Activated T-helper 1 cell treated with anti-CD3 and anti-CD28 coated beads, Interleukin-2, amount 50 U/mL, for 16 hours (primary cell): ENCODE measurements around the gene MRGPRF.

ENCODE experiments used
- DNase-seq, 2 donors: peaks; one replicate each; pipeline ENCODE4 v3.0.0-alpha.2; 2020; ENCODE audit warnings: low read depth in 1 of 2, low spot score in 1 of 2

MRGPRF gene

DNA sequence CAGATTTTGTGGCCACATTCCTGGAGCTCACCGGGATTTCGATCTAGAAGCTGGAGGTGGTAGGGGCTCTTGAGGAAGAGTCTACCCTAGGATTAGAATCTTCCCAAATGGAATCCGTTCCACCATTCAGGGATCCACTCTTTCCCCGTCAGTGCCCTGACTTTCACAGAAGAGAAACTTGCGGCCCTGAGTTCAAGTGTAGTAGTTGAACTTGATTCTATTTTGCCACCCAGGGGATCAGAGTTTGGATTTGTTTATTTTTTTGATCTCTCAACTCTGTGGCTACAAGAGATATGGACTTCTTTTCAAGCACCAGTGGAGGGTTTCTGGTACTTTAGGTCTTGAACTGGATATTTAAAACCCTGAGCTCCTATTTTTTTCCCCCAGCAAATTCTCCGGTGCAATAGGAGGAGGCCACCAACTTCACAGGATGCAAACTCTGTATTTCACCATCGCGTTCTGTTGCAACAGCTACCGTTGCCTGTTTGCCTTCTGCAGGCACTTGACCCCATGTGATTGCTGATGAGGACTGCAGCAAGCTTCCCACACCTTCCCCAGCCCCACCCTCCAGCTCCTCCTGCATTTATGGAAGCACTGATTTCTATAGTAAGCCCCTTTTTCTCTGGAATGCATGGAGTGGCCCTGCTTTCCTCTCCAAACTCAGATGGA lies 14.8 kb upstream of the MRGPRF start:
- DNase-seq, result no peak

DNA sequence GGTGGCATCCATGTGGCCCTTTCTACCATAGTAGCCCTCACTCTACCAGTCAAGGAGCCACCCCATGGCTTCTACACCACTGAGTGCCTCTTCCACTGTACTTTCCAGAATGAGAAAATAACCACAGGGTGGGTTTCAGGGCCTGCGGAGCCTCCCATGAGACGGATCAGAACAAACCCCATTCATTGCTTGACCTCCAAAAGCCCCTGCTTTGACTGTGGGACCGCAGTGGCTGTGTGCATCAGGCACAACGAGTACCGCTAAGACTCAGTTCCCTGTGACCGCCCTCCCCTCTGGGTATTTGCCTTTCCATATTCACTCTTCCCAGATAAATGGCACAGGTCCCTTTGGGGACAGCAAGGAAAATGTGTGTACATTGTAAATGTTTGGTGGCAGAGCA lies 11.5 kb upstream of the MRGPRF start:
- no peak for DNase-seq

DNA sequence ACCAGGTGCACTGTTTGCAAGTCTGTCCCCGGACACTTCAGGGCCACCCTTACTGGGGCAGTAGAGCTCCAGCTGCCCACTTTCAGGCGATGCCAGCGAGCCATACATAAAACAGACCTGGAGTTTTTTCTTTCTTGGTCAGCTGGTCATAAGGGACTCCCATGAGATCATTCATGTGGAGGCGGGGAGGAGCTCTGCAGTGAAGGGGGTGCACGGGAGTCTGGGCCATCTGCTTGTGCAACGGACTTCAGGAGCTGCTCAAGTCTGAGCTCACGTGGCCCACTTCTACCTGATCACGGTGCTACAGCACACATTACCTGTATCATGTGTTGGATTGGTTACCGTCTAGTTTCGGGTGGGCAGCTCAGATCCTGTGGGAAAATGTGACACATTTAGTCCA lies 9.2 kb upstream of the MRGPRF start:
- no peak for DNase-seq

DNA sequence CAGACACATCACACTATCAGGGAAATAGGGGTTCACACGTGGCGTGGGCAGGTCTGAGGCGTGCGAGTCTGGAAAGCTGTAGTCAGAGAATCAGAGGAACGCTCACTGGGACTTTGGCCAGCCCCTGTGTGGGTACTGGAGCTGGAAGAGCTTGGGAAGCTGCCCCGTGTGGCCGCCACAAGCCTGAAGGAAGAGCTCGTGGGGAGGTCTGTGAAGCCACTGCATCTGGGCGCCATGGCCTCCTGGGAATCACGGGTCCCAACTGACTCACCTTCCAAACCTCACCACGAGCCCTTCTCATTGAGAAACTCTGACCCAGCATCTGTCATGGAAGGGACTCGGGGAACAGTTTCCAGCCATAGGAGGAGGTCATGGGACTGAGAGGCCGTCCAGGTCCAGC lies 5.9 kb upstream of the MRGPRF start:
- DNase-seq, result no peak

DNA sequence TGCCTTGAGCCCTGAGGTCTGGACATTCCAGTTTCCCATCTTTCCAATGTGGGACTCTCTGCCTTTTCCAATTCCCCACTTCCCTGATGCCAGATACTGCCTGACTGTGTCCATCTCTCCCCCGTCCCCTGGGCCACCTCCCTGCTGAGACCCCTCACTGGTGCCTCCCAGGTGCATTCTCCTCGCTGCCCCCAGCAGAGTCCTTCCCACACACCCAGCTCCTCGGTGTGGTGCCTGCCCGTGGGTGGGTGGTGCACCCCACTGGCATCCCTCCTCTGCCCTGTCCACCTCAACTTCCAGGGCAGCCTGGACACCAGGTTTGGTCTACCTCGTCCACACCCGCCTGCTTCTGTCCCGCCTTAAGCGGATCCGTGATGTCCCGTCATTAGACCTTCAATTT lies 4.9 kb upstream of the MRGPRF start:
- no peak for DNase-seq

DNA sequence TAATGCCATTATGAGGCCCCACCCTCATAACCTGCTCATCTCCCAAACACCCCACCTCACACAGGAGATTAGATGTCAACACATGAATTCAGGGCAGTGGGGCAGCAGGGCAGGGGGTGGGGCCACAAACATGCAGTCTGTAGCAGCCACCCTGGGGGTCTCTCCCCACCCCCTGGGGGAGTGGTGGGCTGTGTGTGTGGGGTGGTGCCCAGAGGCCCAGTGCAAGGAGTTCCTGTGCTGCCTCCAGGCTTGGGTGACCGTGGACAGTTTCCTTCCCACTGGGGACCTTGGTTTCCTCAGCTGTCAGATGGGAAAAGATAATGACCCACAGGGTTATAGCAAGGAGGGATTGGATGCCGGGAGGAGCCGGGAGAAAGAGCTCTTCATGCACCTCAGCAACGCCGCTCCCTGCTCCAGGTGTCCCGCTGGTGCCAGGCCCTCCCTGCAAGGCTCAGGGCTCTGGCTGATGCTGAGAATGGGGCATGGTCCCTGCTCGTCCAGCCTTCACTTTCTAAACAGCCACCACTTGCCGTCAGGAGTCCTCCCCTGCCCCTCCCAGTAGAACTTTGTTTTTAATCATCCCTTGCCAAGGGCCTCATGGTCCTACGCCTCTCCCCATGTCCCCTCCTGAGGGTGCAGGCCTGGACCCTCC lies 2.0 kb upstream of the MRGPRF start:
- DNase-seq, result no peak

DNA sequence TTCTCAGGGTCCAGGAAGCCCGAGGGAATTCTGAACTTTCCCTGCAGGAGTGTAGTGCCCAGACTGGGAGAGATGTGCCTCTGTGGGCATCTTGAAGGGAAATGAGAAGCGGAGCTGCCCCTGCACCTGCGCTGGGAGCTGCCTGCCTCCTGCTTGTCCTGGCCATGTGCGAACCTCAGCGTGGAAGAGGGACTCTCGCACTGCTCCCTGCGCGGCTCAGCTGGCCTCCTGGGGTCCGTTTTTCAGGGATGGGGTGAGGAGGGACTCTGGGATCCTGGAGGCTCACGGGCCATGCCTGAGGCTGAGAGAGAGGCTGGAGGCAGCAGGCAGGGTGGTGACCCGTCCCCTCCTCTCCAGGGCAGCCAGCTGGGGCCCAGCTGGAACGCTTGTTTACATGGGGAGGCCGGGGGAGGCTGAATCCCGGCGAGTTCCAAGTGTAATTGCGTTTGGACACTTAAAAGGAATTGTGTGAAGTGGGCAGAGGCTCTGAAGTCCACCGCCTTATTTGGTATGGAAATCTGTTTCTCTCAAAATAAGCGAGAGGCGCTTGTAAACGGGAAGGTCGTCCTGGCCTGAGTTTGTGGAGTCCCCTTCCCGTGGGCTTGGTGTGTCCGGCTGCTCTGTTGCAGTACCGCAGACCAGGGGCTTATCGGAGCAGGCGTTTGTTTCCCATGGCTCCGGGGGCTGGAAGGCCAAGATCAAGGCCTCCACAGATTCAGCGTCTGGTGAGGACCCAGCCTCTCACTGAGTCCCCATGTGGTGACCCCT lies 1.2 kb upstream of the MRGPRF start:
- DNase-seq, result no peak

DNA sequence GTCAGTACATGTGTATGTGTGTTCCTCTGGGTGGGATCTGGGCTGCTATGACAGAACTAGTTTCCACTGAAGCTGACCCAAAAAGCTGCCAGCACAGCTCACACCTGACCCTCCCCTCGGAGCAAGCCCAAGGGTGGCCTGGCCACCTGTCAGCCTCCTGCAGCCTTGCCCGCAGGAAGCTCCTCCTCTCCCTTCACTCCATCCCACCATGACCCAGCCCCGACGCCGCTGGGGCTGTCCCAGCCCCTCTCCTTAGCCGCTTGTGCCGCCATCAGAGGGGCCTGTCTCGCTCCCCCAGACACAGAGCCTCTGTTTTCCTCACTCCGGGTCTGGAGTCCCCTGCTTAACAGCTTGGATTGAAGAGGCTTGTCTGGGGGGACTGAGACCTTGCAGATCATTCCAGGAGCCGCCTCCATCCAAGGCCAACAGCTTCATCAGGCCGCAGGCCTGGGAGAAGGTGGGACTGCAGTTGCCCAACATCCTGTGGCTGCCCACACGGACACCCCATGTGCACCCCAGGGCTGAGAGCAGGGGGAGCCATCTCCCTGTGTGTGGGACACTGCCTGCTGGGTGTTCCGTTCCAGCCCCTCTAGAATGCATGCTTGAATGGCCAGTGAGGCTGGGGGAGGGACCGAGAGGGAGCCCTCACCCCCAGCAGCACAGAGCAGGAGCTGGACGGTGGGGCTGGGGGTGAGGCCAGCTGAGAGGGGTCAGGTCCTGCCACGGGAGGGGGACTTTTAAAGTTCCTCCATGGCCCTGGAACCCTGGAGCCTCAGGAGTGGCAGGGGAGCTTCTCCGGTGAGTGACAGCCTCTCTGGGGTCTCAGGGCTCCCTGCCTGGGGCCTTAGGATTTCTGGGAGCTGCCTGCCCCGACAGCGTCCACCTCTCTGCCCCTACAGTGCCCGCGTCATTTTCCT lies 696 bp downstream of the MRGPRF start:
- no peak for DNase-seq

DNA sequence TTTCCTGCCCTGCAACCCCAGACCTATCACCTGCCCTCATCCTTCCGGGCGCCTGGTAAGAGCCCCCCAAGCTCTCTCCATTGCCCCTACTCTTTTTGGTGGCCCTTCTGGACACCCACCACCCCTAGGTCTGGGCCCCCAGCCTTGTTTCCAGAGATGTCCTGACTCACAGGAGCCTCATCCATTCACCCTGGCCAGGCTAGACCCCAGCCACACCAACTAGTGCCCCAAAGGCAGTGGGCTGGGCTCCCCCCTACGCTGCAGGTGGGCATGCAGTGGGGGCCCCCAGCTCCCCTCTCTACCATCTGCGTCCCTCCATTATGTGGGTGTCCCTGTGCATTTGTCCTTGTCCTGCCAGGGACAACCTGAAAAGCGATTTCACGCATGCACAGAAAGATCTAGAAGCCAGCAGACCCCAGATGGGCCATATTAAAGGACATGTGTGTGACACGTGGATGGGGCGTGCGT lies 1.4 kb downstream of the MRGPRF start:
- no peak for DNase-seq

DNA sequence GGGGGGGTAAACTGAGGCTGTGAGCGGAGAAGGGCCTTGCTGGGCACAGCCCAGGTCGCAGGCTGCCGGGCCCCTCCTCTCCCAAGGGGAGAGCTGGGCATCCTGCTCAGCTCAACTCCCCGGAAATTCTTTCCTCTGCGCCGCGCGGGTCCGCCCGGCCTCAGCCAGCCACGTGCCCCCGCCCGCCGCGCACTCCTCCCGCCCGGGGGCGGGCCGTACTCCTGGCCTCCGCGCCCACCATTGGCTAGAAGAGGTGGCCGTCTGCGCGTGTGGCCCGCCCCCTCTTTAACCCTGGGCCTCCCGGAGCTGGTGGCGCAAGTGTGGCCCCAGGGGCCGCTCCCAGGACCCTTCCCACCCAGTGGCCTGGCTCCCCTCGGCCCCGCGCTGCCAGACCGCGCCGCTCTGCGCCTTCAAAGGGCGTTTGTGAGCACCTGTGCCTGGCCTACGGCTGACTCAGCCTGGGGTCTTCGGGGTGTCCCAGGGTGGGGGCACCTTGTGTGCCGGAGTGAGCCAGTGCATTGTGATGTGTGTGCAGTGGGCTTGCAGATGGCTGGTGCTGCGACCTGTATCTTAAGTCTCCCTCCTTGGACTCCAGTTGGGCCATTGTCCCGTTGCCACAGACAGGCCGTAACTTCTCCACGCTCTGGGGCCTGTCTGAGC lies 2.0 kb downstream of the MRGPRF start:
- no peak for DNase-seq

DNA sequence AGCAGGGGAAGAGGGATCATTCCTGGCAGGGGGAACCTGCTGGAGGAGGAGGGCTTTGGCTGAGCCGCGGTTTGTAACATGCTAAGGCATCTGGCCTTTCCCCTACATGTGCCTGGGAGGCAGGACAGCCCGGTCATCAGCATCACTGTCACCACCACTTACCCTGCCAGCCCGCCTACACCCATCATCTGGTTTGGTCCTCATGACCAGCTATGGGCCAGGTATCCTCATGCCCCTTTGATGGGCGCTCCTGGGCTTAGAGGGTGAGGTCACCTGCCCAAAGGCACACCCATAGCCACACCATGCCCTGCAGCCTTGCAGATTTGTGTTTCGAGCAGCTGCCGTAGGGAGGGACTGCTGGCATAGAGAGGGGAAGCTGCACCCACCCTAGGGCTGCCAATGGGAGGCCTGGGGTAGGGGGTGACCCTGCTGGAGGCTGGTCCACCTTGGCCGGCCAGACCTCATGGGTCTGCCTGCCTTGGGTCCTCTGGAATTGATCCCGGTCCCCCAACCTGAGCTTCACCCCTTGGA lies 2.6 kb downstream of the MRGPRF start:
- no peak for DNase-seq

DNA sequence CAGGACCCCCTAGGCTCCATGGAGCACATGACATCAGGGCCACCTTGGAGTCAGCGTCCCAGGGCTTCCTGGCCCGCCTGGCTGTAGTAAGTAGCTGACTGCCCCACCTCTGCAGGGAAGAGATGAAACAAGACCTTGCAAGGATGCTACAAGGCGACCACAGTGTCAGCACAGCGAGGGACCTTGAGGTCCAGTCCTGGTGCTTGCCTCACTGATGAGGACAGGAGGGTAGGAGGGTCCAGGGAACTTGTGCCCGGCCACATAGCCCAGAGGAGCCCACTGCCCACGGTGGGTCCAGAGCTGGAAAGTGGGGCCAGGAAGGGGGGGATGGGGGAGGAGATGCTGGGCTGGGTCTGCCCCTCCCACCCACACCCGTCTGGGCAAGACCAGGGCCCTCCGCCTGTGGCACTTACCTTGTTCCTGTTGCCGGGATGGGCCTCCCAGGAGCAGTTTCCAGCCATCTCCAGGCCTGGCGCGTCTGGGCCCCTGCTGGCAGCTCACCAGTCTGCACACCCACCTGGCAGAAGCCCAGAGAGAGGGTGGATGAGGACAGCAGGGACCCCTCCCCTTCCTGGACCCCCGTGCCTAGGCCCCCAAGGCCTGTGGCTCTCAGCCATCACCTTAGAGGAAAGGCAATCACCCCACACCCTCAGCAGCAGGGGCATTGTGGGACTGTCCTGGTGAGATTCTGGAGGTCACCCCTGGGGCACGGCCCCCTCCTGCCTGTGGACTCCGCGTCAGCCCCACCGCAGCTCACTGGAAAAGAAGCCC lies 3.4 kb downstream of the MRGPRF start:
- no peak for DNase-seq

DNA sequence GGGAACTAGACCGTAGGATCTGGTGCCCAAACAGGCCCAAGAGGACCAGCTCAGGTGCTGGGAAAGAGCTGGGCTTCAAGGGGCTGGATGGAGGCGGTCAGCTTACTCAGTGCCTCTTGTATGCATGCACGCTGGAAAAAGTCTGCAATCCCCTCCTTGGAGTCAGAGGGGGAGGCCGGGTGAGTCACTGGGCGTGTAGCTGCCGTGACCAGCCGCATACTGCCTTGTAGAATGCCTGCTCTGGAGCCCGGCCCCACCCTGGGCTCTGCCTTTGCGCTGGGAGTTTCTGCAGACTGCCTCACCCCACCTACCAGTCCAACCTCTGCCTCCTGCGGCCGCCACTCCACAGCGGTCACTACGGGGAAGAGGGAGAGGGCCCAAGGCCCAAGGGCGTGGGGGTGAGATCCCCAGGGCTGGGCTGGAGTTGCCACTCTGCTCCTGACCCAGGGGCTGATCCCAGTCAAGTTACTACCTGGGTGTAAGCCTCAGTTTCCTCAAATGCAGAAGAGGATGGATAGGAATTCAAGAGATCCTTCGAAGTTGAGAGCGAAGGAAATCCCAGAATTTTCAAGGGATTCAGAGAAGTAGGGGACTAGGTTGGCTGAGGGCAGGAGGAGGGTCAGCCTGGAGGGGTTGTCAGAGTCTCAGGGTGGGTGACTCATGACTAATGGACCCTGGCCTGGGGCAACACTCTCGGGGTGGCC lies 4.2 kb downstream of the MRGPRF start:
- DNase-seq, result no peak

DNA sequence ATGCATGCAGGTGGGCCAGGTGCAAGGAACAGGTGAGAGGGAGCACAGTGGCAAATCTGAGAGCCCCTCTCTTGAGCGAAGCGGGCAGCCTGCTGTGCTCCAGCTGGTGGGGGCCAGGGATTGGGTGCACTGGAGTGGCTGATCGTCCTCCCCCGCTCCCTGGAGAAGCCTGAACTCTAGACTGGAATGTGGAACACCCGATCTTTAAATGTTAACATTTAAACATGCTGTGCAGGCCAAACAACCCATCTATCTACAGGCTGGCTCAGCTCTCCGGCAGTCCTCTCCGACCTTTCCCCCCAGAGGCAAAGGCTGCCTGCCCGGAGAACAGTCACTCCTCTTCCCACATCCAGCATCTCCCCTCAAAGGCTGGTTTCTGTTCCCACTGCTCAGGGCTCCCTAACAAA lies 5.1 kb downstream of the MRGPRF start:
- no peak for DNase-seq

DNA sequence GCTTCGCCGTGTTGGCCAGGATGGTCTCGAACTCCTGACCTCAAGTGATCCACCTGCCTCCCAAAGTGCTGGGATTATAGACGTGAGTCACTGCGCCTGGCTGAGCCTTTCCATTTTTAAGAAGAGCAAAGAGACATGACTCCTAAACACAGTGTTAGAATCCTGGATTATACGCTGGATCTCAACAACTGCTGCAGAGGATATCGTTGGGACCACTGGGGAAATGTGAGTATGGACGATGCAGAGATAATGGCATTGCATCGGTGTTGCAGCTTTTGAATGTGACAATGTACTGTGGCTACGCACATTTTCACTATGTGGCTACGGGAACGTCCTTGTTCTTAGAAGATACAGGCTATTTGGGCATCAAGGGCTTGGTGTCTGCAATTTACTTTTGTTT lies 6.2 kb downstream of the MRGPRF start:
- DNase-seq, result no peak

DNA sequence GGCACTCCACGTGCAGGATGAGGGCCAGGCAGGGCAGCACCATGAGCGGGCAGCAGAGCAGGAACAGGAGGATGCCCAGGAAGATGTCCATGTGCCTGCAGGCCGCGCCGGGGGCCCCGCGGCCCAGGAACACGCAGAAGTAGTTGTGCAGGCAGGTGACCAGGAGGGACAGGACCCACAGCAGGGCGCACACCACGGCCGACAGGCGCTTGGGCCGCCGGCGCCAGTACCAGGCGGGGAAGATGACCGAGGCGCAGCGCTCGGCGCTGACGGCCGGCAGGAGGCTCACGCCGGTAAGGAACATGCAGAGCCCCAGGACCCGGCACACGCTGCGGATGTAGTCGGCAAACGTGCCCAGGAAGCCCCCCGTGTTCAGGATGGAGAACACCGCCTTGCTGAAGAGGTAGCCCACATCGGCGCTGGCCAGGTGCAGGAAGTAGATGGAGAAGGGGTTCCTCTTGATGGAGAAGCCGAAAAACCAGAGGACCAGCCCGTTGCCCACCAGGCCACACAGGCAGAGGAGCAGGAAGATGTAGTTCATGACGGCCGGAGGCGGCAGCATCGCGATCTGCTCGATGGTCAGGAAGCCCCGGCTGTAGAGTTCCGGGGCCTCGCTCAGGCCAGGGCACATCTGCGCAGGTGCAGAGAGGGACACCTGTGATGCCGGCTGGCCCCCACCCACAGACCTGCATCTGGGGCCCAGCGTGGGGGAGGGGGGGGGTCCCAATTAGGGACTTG lies 7.2 kb downstream of the MRGPRF start:
- no peak for DNase-seq

DNA sequence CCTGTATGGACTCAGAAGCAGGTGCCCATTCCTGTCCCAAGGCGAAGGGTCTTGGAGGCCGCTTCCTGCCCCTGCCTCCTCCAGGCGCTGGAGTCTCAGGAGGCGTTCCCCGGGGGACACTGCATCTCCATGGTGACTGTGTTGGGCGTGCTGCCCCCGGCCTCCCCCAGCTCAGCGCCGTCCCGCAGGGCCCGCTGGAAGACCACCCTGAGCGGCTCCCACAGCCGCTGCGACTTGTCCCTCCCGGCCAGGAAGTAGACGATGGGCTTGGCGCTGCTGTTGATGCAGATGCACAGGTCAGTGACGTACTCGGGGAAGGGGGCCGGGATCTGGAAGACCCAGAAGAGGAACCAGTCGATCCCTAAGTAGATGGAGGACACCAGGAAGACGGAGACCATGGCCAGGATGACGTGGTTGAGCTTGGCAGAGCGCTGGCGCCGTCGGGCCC lies 7.8 kb downstream of the MRGPRF start:
- no peak for DNase-seq

DNA sequence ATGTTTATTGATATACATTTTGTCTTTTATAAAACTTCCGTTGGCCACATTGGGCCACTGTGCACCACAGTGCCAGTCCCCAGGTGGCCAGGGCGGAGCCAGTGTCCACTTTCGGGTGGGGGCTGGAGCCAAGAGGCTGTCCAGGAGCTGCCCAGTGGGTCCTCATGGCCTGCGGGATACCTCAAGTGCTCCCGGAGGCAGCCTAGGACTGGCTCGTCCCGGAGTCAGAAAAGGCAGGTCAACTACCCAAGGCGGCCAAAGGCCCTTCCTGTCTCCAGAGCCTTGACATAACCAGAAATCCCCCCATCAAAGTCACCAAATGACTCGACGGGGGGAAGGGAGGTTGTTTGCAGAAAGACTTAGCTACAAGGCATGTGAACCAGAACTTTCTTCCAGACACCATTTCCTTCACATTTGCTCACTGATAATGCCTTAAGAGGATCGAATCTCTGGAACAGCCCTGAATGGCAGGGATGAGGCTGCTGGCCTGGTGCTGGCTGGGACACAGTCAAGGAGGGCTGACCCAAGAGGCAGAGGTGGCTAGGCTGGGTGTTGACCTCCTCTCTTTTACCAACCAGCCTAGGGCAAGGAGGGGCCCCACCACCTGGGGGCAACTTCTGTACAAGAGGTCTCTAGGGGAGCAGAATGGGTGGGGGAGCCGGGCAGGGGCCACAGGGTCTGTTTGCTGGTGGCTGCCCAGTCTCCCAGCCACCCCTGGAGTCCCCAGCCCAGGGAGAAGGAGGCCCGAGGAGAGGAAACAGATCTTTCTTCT lies 8.4 kb downstream of the MRGPRF start:
- no peak for DNase-seq
